Stimulated activated memory B cell treated with anti-CD40 and anti-IgM and Interleukin-4, amounts not matched to agents 10 μg/mL and 1 μg/mL and 100 μg/mL, for 72 hours (primary cell): ENCODE measurements around the gene MAS1L.

Source experiments
- ATAC-seq: fragments of 150-1000 bp; cut with Tn5 transposase; 2 replicates; pipeline ENCODE4 v1.10.0; 2021
- H3K27ac Mint-ChIP-seq: one replicate; pipeline ENCODE4 v1.8.0; 2022; ENCODE audit warnings: mild to moderate bottlenecking, mixed read lengths
- H3K27me3 Mint-ChIP-seq: one replicate; pipeline ENCODE4 v1.8.0; 2022; ENCODE audit warnings: mixed read lengths
- H3K36me3 Mint-ChIP-seq: one replicate; pipeline ENCODE4 v1.8.0; 2022; ENCODE audit warnings: mixed read lengths
- H3K4me1 Mint-ChIP-seq: one replicate; pipeline ENCODE4 v1.8.0; 2022; ENCODE audit warnings: mixed read lengths
- H3K4me3 Mint-ChIP-seq: one replicate; pipeline ENCODE4 v1.8.0; 2022; ENCODE audit warnings: mild to moderate bottlenecking, moderate library complexity, mixed read lengths
- H3K9me3 Mint-ChIP-seq: one replicate; pipeline ENCODE4 v1.8.0; 2022; ENCODE audit warnings: mixed read lengths

MAS1L gene

GRCh38 chr6:29520232-29520631, 32.5 kb upstream of the MAS1L start:
- H3K27ac Mint-ChIP-seq: no peak overlapping the region
- no peaks in the 10 kb centered on the region for H3K4me1 Mint-ChIP-seq
- H3K9me3 Mint-ChIP-seq: peaks cover 3% of the 10 kb centered on the region
- no peak for ATAC-seq
- H3K4me3 Mint-ChIP-seq: no peak overlapping the region
- H3K27me3 Mint-ChIP-seq: peaks cover 66% of the 10 kb centered on the region
- H3K36me3 Mint-ChIP-seq: no peaks in the 10 kb centered on the region

GRCh38 chr6:29519291-29520010, 31.7 kb upstream of the MAS1L start:
- Mint-ChIP-seq H3K4me1 (no peaks in the 10 kb centered on the region), H3K27me3 (peaks cover 66% of the 10 kb centered on the region), H3K4me3 (no peak overlapping the region), H3K36me3 (no peaks in the 10 kb centered on the region), H3K27ac (no peak overlapping the region), H3K9me3 (peaks cover 3% of the 10 kb centered on the region)
- no peak for ATAC-seq

- Mint-ChIP-seq H3K4me1 (no peaks in the 10 kb centered on the region), H3K27me3 (peaks cover 59% of the 10 kb centered on the region), H3K27ac (no peak overlapping the region), H3K9me3 (peaks cover 5% of the 10 kb centered on the region), H3K36me3 (no peaks in the 10 kb centered on the region), H3K4me3 (no peak overlapping the region)
- peak; percentile 32 for ATAC-seq
These were observed 30.1 kb upstream of the MAS1L start for GRCh38 chr6:29517728-29518440.

DNA sequence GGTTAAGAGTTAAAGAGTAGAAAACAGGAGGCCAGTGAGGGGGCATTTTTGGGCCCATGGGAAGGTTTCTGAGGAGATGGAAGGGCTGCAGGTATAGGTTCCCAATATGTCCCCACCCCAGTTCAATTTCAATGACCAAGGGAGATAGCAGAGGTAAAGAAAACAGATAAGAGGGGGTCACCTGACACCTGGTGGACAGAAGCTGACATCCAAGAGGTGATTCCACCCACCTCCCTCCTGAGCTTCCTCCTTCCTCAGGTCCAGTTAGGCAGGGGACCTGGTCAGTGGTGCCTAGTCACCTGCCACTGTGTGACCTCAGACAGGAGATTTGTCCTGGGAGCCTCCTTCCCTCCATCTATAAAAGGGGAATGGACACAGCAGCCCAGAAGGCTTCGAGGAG, 29.5 kb upstream of the MAS1L start:
- H3K36me3 Mint-ChIP-seq: no peaks in the 10 kb centered on the region
- peaks cover 3% of the 10 kb centered on the region for H3K9me3 Mint-ChIP-seq
- no peak for ATAC-seq
- H3K27me3 Mint-ChIP-seq: peaks cover 54% of the 10 kb centered on the region
- H3K4me3 Mint-ChIP-seq: no peak overlapping the region
- H3K27ac Mint-ChIP-seq: no peak overlapping the region
- no peaks in the 10 kb centered on the region for H3K4me1 Mint-ChIP-seq

DNA sequence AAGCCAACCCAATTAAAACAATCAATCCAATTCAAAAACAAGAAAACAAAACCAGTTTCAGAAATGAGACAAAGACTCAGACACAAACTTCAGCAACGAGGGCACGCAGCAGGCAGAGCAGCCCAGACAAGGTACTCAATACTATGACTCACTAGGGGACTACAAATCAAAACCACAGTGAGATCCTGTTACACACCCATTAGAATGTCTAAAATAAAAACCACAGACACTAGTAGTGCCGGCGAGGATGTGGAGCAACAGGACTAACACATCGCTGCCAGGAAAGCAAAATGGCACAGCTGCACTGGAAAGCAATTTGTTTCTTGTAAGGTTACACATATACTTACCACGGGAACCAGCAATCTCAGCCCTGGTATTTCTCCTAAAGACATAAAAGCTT, 28.4 kb upstream of the MAS1L start:
- H3K9me3 Mint-ChIP-seq: peaks cover 3% of the 10 kb centered on the region
- H3K4me1 Mint-ChIP-seq: no peaks in the 10 kb centered on the region
- no peak for ATAC-seq
- peaks cover 53% of the 10 kb centered on the region for H3K27me3 Mint-ChIP-seq
- no peak overlapping the region for H3K27ac Mint-ChIP-seq
- H3K36me3 Mint-ChIP-seq: no peaks in the 10 kb centered on the region
- no peak overlapping the region for H3K4me3 Mint-ChIP-seq

GRCh38 chr6:29510746-29511300, 23.1 kb upstream of the MAS1L start:
- Mint-ChIP-seq H3K27ac (no peak overlapping the region), H3K9me3 (peaks cover 3% of the 10 kb centered on the region), H3K27me3 (peaks cover 9% of the 10 kb centered on the region), H3K4me3 (no peak overlapping the region), H3K4me1 (peaks cover 5% of the 10 kb centered on the region), H3K36me3 (no peaks in the 10 kb centered on the region)
- ATAC-seq: no peak

GRCh38 chr6:29510202-29510601, 22.4 kb upstream of the MAS1L start:
- ATAC-seq: peak; percentile 29
- peaks cover 14% of the 10 kb centered on the region for H3K27me3 Mint-ChIP-seq
- no peaks in the 10 kb centered on the region for H3K36me3 Mint-ChIP-seq
- no peak overlapping the region for H3K27ac Mint-ChIP-seq
- H3K4me3 Mint-ChIP-seq: no peak overlapping the region
- H3K9me3 Mint-ChIP-seq: peaks cover 3% of the 10 kb centered on the region
- peaks cover 5% of the 10 kb centered on the region for H3K4me1 Mint-ChIP-seq

DNA sequence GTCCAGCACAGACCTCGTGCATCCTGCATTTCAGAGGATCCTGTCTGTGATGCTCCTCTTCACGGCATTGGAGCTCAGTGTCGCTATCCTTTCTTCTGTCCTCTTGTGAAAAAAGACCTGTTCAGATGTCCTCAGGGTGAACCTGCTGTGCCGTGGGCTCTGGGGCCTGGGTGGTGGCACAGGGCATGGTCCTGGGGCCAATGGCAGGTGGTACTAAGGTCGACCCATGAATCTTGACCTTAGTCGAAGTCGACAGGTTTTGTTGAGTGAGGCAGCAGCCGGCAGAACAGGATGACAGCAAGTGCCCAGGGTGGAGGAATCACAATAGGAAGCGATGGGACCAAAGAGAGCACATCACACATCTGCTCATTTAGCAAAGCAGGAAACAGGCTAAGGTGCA, 22.0 kb upstream of the MAS1L start:
- peaks cover 19% of the 10 kb centered on the region for H3K27me3 Mint-ChIP-seq
- H3K4me3 Mint-ChIP-seq: no peak overlapping the region
- no peak for ATAC-seq
- H3K4me1 Mint-ChIP-seq: peaks cover 5% of the 10 kb centered on the region
- H3K27ac Mint-ChIP-seq: no peak overlapping the region
- H3K9me3 Mint-ChIP-seq: peaks cover 3% of the 10 kb centered on the region
- no peaks in the 10 kb centered on the region for H3K36me3 Mint-ChIP-seq

- peaks cover 3% of the 10 kb centered on the region for H3K9me3 Mint-ChIP-seq
- no peaks in the 10 kb centered on the region for H3K36me3 Mint-ChIP-seq
- H3K4me3 Mint-ChIP-seq: no peak overlapping the region
- ATAC-seq: peak; percentile 59
- no peak overlapping the region for H3K27ac Mint-ChIP-seq
- H3K27me3 Mint-ChIP-seq: peaks cover 22% of the 10 kb centered on the region
- H3K4me1 Mint-ChIP-seq: peaks cover 5% of the 10 kb centered on the region
These were observed 21.5 kb upstream of the MAS1L start for GRCh38 chr6:29509239-29509638.

- ATAC-seq: no peak
- H3K36me3 Mint-ChIP-seq: no peaks in the 10 kb centered on the region
- H3K27ac Mint-ChIP-seq: no peak overlapping the region
- peaks cover 5% of the 10 kb centered on the region for H3K4me1 Mint-ChIP-seq
- H3K27me3 Mint-ChIP-seq: peaks cover 32% of the 10 kb centered on the region
- no peak overlapping the region for H3K4me3 Mint-ChIP-seq
- no peaks in the 10 kb centered on the region for H3K9me3 Mint-ChIP-seq
These were observed 19.6 kb upstream of the MAS1L start for GRCh38 chr6:29507319-29507718.

DNA sequence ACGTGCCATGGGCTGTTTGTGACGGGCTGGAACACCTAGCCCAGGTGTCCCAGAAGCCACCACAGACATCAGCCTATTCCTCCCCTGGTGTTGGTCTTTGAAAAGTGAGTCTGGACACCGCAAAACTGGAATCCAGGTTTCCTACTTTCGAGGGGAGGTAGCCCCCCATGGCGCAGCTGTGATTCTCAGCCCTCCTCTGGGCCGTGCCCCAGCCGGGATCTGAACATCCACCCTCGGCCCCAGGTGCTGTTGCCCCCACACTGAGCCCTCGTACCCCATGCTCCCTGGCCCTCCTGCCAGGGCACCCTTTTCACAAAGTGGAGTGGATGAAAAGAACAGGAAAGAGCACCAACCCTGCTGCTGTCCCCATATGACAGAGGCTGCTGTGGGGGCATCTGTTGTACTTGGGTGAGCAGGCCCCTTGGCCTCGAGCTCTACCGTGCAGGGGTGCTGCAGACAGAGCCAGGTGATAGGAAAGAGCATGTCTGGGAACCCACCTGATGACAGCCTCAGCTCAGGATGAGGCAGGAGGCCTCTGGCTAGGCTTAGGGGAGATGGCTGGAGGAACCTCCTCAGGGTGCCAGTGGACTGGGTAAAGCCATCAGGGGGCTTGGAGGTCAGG, 18.8 kb upstream of the MAS1L start:
- no peaks in the 10 kb centered on the region for H3K9me3 Mint-ChIP-seq
- H3K4me3 Mint-ChIP-seq: no peak overlapping the region
- ATAC-seq: no peak
- H3K36me3 Mint-ChIP-seq: no peaks in the 10 kb centered on the region
- peaks cover 5% of the 10 kb centered on the region for H3K4me1 Mint-ChIP-seq
- no peak overlapping the region for H3K27ac Mint-ChIP-seq
- H3K27me3 Mint-ChIP-seq: peaks cover 33% of the 10 kb centered on the region

DNA sequence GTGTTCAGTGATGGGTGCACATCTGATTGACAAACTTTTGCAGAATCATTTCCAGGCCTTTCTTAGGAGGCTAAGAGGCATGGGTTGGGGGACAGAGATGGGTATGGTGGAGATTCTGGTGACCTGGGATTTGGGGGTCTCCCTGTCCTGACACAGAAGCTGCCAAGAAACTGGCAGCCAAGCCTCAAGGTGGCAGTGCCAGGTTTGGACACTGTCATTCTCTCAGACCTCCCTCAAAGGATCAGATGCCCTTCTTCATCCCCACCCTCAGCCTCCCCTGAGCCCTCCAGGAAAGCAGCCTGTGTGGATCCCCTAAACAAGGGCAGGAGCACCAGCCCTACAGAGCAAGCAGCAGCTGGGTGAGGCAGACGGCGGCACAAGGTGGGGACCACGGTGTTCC, 18.1 kb upstream of the MAS1L start:
- peaks cover 37% of the 10 kb centered on the region for H3K27me3 Mint-ChIP-seq

DNA sequence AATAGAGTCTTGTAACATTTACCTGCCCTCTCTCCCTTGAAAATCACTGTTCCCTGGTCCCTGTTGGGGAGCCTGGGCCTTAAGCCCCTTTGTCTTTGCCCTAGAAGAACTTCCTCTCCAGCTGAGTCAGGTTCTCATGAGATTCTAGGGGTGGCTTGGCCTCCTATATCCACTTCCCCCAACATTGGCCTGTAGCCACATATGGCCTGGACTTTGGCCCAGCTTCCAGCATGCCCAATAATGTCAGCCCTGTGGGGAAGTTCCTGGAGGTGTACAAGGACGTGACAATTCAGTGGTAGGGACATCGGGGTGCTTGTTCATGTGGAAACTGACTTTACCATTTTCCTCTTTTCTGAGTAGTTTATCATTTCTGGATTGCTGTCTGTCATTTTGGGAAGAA, 17.2 kb upstream of the MAS1L start:
- Mint-ChIP-seq H3K36me3 (no peaks in the 10 kb centered on the region), H3K27ac (no peak overlapping the region), H3K27me3 (peaks cover 40% of the 10 kb centered on the region), H3K4me3 (no peak overlapping the region), H3K4me1 (peaks cover 5% of the 10 kb centered on the region), H3K9me3 (no peaks in the 10 kb centered on the region)
- ATAC-seq: no peak

More for the DNA sequence above, 18.1 kb upstream of the MAS1L start:
- Mint-ChIP-seq H3K4me1 (peaks cover 5% of the 10 kb centered on the region), H3K27ac (no peak overlapping the region), H3K9me3 (no peaks in the 10 kb centered on the region), H3K36me3 (no peaks in the 10 kb centered on the region), H3K4me3 (no peak overlapping the region)
- no peak for ATAC-seq

DNA sequence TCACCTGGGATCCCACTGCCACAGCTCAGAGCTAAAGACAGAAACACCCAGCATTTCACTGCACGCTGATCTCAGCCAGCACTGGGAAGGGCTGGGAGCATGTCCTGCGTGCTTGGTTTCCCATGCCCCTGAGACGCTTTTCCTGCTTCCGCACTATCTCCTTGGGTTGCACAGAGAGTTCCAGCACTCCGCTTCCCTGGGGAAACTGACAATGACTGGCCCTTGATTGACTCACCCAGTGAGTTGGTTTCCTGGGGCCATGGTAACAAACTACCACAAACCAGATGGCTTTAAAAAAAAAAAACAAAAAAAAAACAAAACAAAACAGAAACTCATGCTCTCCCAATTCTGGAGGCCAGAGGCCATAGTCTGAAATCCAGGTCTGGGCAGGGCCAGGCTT, 14.8 kb upstream of the MAS1L start:
- no peak for ATAC-seq
- Mint-ChIP-seq H3K27me3 (peaks cover 54% of the 10 kb centered on the region), H3K27ac (no peak overlapping the region), H3K4me1 (no peaks in the 10 kb centered on the region), H3K9me3 (no peaks in the 10 kb centered on the region), H3K36me3 (no peaks in the 10 kb centered on the region), H3K4me3 (no peak overlapping the region)

- Mint-ChIP-seq H3K4me3 (no peak overlapping the region), H3K4me1 (no peaks in the 10 kb centered on the region), H3K36me3 (no peaks in the 10 kb centered on the region), H3K27ac (no peak overlapping the region), H3K9me3 (no peaks in the 10 kb centered on the region), H3K27me3 (peaks cover 54% of the 10 kb centered on the region)
- no peak for ATAC-seq
These were observed 14.4 kb upstream of the MAS1L start for GRCh38 chr6:29502181-29502580.
